PC-3 (cell line): ENCODE results near the gene CRADD. TPM values are rescaled to one million over a fixed set of nuclear protein-coding genes. Genes with fewer than 3 reads are reported as not detected.

ENCODE experiments used
- ATAC-seq: fragments of 200-7000 bp; cut with Tn5 transposase; 2 replicates; pipeline ENCODE4 v1.9.1; 2020; ENCODE audit warnings: mild to moderate bottlenecking, moderate library complexity
- Bru-seq: library from RNA; stranded (reverse); fragments of 400-500 nt; gene quantifications from one replicate; lab custom pipeline; 2021; lab: Mats Ljungman, UMichigan
- BruChase-seq, 2 experiments: library from RNA; stranded (reverse); fragments of 400-500 nt; gene quantifications; one replicate each; lab custom pipeline; 2021; lab: Mats Ljungman, UMichigan
- BruUV-seq: library from RNA; stranded (reverse); fragments of 400-500 nt; replicated peaks from 2 replicates; lab custom pipeline; 2021; lab: Mats Ljungman, UMichigan
- CTCF ChIA-PET: fragments of 300-600 bp; sonication (Branson Sonifier 250); formaldehyde crosslinking; loops from one replicate; lab custom pipeline; 2022; ENCODE audit warnings: antibody characterized with exemption; lab: Charles Lee
- POLR2A ChIA-PET: fragments of 300-600 bp; sonication (Branson Sonifier 250); formaldehyde crosslinking; loops from one replicate; lab custom pipeline; 2022; ENCODE audit warnings: antibody characterized with exemption; ENCODE audit not compliant: unreplicated experiment; lab: Charles Lee
- DNase-seq: peaks from one replicate; pipeline ENCODE4 v3.0.0-alpha.2; 2015
- H2AFZ ChIP-seq: fragments of 300-600 bp; sonication (generic); 2 replicates; pipeline ENCODE4 v1.6.0; 2016; ENCODE audit warnings: antibody characterized with exemption, low read length
- H3F3A ChIP-seq: fragments of 300-600 bp; sonication (generic); one replicate; pipeline ENCODE4 v1.6.0; 2017; ENCODE audit warnings: antibody characterized with exemption, low read length, control low read depth, mild to moderate bottlenecking; ENCODE audit not compliant: unreplicated experiment
- H3K27ac ChIP-seq: fragments of 300-600 bp; sonication (generic); 2 replicates; pipeline ENCODE4 v1.5.1; 2016; ENCODE audit warnings: mild to moderate bottlenecking, low read length
- H3K27me3 ChIP-seq: fragments of 300-600 bp; sonication (generic); 2 replicates; pipeline ENCODE4 v1.6.1; 2016; ENCODE audit warnings: low read length, mixed read lengths
- H3K36me3 ChIP-seq: fragments of 300-600 bp; sonication (generic); 2 replicates; pipeline ENCODE4 v1.6.1; 2016; ENCODE audit warnings: low read depth, mixed run types, low read length, mixed read lengths
- H3K4me1 ChIP-seq: fragments of 300-600 bp; sonication (generic); 2 replicates; pipeline ENCODE4 v1.5.1; 2016; ENCODE audit warnings: low read length; ENCODE audit not compliant: insufficient read depth
- H3K4me2 ChIP-seq: fragments of 300-600 bp; sonication (generic); 2 replicates; pipeline ENCODE4 v1.6.0; 2016; ENCODE audit warnings: low read length
- H3K4me3 ChIP-seq: fragments of 300-600 bp; sonication (generic); 2 replicates; pipeline ENCODE4 v1.5.1; 2016; ENCODE audit warnings: mild to moderate bottlenecking, low read length, mixed read lengths
- H3K79me2 ChIP-seq: fragments of 300-600 bp; sonication (generic); 2 replicates; pipeline ENCODE4 v1.6.1; 2017; ENCODE audit warnings: low read length, mixed read lengths
- H3K9ac ChIP-seq: fragments of 300-600 bp; sonication (generic); 2 replicates; pipeline ENCODE4 v1.6.0; 2016; ENCODE audit warnings: mild to moderate bottlenecking, low read length
- H3K9me2 ChIP-seq: fragments of 300-600 bp; sonication (generic); replicated peaks from 2 replicates; pipeline ENCODE4 v1.6.1; 2016; ENCODE audit warnings: mixed run types, low read length, mixed read lengths
- H3K9me3 ChIP-seq: fragments of 300-600 bp; sonication (generic); 2 replicates; pipeline ENCODE4 v1.6.1; 2016; ENCODE audit warnings: low read length, mixed read lengths
- H4K20me1 ChIP-seq: fragments of 300-600 bp; sonication (generic); 2 replicates; pipeline ENCODE4 v1.6.1; 2016; ENCODE audit warnings: low read length, mixed read lengths
- CTCF ChIP-seq: fragments of 300-600 bp; sonication (generic); conservative IDR thresholded peaks from 2 replicates; pipeline ENCODE4 v1.5.1; 2017; ENCODE audit warnings: antibody characterized with exemption, low read depth, mild to moderate bottlenecking, low read length
- EZH2 ChIP-seq: fragments of 300-600 bp; sonication (generic); IDR thresholded peaks from one replicate; pipeline ENCODE4 v1.6.1; 2017; ENCODE audit warnings: antibody characterized with exemption, mild to moderate bottlenecking, low read length; ENCODE audit not compliant: unreplicated experiment
- EZH2phosphoT487 ChIP-seq: fragments of 300-600 bp; sonication (generic); IDR thresholded peaks from 2 replicates; pipeline ENCODE4 v1.6.1; 2018; ENCODE audit warnings: mild to moderate bottlenecking, antibody characterized with exemption, low read length, borderline replicate concordance
- intact Hi-C: fragments of 100-400 bp; cut with micrococcal nuclease; formaldehyde crosslinking; loops from 2 replicates; pipeline ENCODE4 v1.9.0; 2023
- long read RNA-seq: library from polyadenylated mRNA; unstranded; transcript quantifications from one replicate; pipeline ENCODE4 v2.0.0, GENCODE V29; 2021; ENCODE audit not compliant: unreplicated experiment
- total RNA-seq: library from RNA; depleted of rRNA; stranded (reverse); fragments of >200 nt; gene quantifications from 2 replicates; pipeline ENCODE4 v1.2.3, GENCODE V29; 2014; rRNA removed

The CRADD gene
- total RNA-seq, result 11.4 and 12.5 TPM in 2 replicates
- Bru-seq, nascent RNA, result percentile 55 among the genes with signal in this experiment
- percentile 55 among the genes with signal in this experiment for BruChase-seq, experiment 1, labeled RNA remaining after a 6-hour chase
- percentile 62 among the genes with signal in this experiment for BruChase-seq, experiment 2, labeled RNA remaining after a 2-hour chase
- long read RNA-seq, transcript CRADD-201 (3 exons, 1,169 nt), result major isoform, 5 of 8 reads
- long read RNA-seq, partial matches to known transcripts, result 1 of 8 reads
- long read RNA-seq, other reads (novel, unspliced or antisense), result 2 of 8 reads

DNA sequence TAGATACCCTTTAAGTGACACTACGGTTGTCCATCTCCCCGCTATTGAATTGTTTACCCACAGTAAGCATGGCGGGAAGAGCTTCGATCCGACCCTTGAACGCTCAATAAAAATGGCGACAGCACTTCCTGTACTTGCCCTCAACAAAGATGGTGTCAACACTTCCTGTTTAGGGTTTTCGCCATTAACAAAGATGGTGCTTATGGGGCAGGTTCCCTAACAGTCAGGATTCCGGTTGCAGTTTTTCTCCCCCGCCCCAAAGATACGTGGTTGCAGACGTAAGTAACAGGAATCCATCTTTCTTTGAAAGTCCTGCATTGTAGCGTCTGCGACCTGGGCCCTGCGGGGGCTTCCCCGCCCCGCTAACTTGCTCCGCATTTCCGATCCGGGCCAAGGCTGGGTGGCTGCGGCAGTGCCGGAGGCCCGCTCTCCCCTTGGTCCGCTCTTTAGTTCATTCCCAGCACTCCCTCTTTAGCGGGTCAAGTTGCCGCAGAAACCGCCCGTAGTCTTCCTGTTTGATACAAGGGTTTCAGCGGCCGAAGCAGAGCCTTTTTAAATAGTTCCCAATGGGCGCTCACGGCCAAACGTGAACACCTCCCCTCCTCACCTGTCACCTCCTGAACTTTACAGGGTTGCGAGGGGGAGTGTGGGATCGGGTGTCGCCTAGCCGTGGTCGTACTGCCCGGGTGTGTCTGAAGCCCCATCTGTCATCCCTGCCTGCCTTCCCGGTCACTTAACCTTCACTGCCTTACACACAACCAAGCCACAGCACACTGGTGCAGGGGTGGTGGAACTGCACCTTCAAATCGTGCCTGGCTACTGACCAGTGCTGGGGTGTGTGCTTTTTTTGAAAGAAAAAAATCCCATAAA is at the start of gene CRADD:
CRADD (plus strand) TSS at position 181 of the 870 bp plus-strand sequence.
- intact Hi-C loops, result loop anchor here (1.0 to 10.0 kb wide), 4 partner anchors 53 to 425 kb away; no protein-coding TSS in a partner anchor
- peak within 1 kb of the TSS; percentile 96 for H3K9ac ChIP-seq
- H3K27me3 ChIP-seq, result no peaks in the 10 kb centered on the region
- CTCF ChIA-PET, result no interaction called here
- TF ChIP-seq EZH2phosphoT487 (no peak), CTCF (no peak), EZH2 (no peak)
- peak within 1 kb of the TSS; percentile 88 for H3K4me3 ChIP-seq
- no peaks in the 10 kb centered on the region for H3K36me3 ChIP-seq
- peak within 1 kb of the TSS; percentile 94 for H3K4me2 ChIP-seq
- TSS peak; percentile 91 for BruUV-seq
- DNase-seq, result peak; percentile 95
- no peaks in the 10 kb centered on the region for H3K9me3 ChIP-seq
- peak; percentile 90 for ATAC-seq
- H2AFZ ChIP-seq, result peak within 1 kb of the TSS; percentile 97
- peaks cover 4% of the 10 kb centered on the region; the same call in 1 of the 2 replicates for H3K9me2 ChIP-seq
- POLR2A ChIA-PET, result interaction anchor here (0.6 kb wide), 1 partner anchor 203 kb away, joined by 3 read pairs; no protein-coding TSS in a partner anchor
- H4K20me1 ChIP-seq, result no peaks in the 10 kb centered on the region
- no peaks in the 10 kb centered on the region for H3F3A ChIP-seq
- peaks cover 15% of the 10 kb centered on the region for H3K4me1 ChIP-seq
- peak within 1 kb of the TSS; percentile 94 for H3K27ac ChIP-seq
- H3K79me2 ChIP-seq, result peaks cover 5% of the 10 kb centered on the region; the same call in 1 of the 2 replicates

GRCh38 chr12:93632383-93632782 is 44.8 kb upstream of the CRADD start:
- H3K4me2 ChIP-seq, result no peak overlapping the region
- H3K9ac ChIP-seq, result no peak overlapping the region
- H3K9me3 ChIP-seq, result no peaks in the 10 kb centered on the region; the same call in 1 of the 2 replicates
- H3F3A ChIP-seq, result no peaks in the 10 kb centered on the region
- no TSS peak for BruUV-seq
- no peaks in the 10 kb centered on the region for H4K20me1 ChIP-seq
- H3K27ac ChIP-seq, result no peak overlapping the region
- H3K9me2 ChIP-seq, result no peaks in the 10 kb centered on the region
- ChIA-PET POLR2A (interaction anchor here (0.6 kb wide), 1 partner anchor 80 kb away, joined by 3 read pairs; no protein-coding TSS in a partner anchor), CTCF (no interaction called here)
- DNase-seq (no peak), ATAC-seq (no peak)
- no peak overlapping the region for H3K4me3 ChIP-seq
- no peak for TF ChIP-seq EZH2phosphoT487
- no peak for TF ChIP-seq CTCF
- TF ChIP-seq EZH2, result no peak
- intact Hi-C loops, result no loop called here
- H3K36me3 ChIP-seq, result no peaks in the 10 kb centered on the region; the same call in 1 of the 2 replicates
- no peaks in the 10 kb centered on the region for H3K4me1 ChIP-seq
- no peak overlapping the region for H2AFZ ChIP-seq
- H3K27me3 ChIP-seq, result no peaks in the 10 kb centered on the region
- no peaks in the 10 kb centered on the region for H3K79me2 ChIP-seq
